HG02571 (cell line): ENCODE data around the gene RPP25.
"Not testable (repeated sequence)": the region's sequence is repeated elsewhere in the genome, so short reads cannot be mapped to it uniquely, and the experiment has no call there.

ENCODE experiments used
- ATAC-seq: cut with Tn5 transposase; IDR thresholded peaks from one replicate; pipeline ENCODE4 v1.9.1; 2021; ENCODE audit warnings: mild to moderate bottlenecking, moderate library complexity; ENCODE audit not compliant: unreplicated experiment

The RPP25 gene

DNA sequence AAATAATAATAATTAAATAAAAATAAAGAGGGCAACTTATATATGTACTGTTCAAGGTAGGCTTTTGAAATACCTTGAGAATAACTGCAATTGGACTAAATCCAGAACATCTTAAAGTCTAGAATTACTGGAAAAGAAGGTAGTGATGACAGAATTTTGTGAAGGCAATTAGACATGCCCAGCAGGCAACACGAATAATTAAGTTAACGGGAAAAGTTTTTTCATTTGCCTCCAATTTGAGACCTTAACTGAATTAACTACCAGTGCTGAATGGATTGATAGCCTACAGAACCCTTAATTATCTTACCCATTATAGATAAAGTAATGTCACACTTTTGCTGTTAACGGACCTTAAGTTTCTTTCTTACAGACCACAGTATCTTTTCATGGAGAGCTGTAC lies 32.0 kb downstream of the RPP25 start:
- no peak for ATAC-seq

DNA sequence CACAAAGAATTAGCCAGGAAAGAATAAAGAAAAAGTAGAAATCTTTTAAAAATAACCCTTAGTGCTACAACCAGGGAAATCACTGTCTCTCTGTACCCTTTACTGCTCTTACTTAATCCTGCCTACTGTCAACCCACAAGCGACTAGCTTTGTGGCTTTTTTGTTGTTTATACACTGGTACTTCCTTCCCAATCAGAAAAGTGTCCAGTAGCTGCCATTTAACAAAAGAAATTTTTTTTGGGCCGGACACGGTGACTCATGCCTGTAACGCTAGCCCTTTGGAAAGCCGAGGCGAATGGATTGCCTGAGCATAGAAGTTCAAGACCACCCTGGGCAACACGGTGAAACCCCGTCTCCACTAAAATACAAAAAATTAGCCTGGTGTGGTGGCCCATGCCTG lies 36.1 kb downstream of the RPP25 start:
- ATAC-seq, result no peak

DNA sequence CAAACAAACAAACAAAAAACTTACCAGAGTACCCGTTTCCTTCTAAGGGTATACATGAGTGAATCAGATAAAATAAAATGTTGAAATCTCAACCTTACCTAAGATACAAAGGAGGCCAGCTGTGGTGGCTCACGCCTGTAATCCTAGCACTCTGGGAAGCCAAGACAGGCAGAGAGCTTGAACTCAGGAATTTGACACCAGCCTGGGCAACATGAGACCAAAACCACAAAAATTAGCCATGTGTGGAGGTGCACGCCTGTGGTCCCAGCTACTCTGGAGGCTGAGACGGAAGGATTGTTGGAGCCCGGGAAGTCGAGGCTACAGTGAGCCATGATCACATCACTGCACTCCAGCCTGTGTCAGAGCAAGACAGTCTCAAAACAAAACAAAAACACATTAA lies 38.9 kb downstream of the RPP25 start:
- ATAC-seq, result no peak

DNA sequence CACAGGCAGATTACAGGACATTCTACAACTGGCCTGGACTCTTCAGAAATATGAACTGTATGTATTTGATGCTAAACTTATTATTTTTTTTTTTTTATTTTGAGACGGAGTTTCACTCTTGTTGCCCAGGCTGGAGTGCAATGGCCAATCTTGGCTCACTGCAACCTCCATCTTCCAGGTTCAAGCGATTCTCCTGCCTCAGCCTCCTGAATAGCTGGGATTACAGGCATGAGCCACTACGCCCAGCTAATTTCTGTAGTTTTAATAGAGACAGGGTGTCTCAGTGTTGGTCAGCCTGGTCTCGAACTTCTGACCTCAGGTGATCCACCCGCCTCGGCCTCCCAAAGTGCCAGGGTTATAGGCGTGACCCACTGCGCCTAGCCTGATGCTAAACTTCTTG lies 42.8 kb downstream of the RPP25 start:
- not testable (repeated sequence) for ATAC-seq

DNA sequence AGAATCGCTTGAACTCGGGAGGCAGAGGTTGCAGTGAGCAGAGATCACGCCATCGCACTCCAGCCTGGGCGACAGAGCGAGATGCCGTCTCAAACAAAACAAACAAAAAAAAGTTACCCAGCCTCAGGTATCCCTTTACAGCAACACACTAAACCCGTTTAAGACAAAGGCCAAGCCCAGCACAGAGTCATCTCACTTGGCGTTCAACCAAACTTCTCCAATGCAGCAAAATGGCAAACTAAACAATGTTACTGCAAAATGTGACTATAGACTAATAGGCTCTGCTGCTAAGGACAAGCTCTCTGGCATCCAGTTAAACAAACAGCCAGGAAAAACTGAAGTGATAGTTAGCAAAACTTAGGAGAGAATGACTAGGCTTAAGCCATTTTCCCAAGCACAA lies 43.5 kb downstream of the RPP25 start:
- ATAC-seq, result no peak

DNA sequence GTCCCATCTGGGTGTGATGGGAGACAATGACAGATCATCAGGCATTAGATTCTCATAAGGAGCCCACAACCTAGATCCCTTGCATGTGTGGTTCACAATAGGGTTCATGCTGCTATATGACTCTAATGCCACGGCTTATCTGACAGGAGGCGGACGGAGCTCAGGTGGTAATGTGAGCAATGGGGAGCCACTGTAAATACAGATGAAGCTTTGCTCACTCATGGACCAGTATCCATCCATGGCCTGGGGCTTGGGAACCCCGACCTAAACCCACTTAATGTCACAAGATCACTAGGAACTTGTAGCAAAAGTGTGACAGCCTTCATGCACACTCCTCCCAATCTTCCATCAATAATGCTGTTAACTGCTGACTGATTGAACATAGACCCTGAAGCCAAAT lies 47.9 kb downstream of the RPP25 start:
- ATAC-seq, result no peak

DNA sequence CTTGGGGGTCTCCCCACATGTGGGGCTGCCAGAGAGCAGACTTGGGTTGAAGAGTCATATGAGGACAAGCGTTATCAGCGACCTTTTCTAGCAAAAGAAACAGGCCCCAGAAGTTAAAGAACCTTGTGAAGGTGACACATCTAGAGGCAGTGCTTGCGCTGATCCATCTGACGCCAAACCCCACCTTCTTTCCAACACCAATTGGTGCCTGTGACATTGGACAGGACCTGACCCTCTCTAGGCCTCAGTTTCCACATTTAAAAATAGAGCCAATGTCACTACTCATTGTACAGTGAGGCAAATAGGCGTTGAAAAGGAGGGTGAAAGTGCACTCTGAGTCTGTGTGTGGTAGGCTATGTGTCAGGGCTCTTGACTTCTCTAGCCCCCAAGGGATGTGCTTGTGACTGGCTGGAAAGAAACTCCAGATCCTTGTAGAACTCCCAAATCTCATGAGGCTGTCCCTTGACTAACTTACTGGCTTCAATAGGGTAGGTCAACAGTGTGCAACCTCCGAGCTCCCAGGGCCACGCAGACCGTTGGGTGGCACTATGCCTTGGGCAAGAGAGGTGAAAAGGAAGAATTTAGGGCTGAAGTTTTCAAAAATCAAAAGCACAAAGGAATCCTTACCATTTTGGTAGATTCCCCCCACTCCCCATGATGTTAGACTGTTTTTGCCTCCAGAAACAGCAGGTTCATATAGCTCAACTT lies 49.3 kb downstream of the RPP25 start:
- no peak for ATAC-seq

DNA sequence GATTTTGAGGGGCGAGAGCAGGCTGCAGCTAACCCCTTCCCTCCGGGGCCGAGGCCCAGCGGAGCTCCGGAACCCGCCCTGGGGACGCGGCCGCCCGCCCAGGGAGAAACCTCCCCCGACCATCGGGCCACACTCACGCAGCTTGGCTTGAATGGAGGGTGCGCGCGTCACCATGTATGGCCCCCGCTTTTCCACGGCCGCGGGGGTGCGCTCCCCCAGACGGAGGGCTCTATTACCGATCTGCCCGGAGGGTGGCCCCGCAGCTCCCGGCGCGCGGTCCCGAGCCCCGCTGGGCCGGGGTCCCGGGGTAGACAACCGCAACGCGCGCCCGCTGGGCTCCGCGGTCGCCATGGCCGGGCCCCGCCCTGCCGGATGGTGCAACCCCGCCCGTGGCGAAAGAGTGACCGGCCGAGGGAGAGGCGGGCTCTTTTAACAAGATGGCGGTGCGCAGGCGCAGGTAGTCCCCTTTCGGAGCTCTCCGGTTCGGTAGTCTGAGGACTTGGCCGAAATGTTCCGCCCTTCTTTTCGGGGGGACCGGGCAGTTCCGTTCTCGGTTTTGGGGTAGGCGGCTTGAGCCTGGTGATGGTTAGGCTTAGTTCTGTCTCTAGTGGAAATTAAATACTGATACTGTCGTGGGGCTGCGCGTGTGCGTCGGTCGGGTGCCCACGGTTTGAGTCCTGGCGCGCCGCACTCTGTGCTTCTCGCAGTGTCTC lies 50.0 kb downstream of the RPP25 start, which contains the start of gene FAM219B:
TSS of gene FAM219B (minus strand) at position 402 of the 713 bp plus-strand sequence. CDS start at position 351, 51 bp downstream.
- ATAC-seq, result peak; percentile 79

DNA sequence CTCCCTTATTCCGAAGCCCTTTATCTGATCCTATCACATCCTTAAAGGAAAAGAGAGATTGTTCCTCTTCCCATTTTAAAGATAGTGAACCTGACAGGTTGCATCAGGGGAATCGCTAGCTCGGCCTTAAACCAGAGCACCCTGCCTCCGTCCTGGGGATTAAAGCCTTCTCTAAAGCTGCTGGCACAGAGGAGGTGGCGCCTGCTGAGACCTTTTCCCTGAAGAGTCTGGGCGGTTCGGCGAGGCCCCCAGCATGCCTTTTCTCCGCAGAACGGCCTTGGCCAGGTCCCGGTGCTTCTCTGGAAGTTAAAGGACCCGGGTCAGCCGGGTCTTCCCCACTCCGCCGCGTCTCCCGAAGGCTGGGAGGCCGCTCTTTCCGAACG lies 50.5 kb downstream of the RPP25 start:
- peak; percentile 13 for ATAC-seq
